Activated CD4-positive, CD25-positive, alpha-beta regulatory T cell treated with anti-CD3 and anti-CD28 coated beads, Interleukin-2, amount 50 U/mL, for 72 hours (primary cell): Measurements from ENCODE around the gene EIF5.

ENCODE experiments used
- DNase-seq: peaks from one replicate; pipeline ENCODE4 v3.0.0; 2021

The EIF5 gene

GRCh38 chr14:103372552-103373304 is 38.7 kb downstream of the EIF5 start:
- peak; percentile 33 for DNase-seq

- no peak for DNase-seq
Measured at GRCh38 chr14:103374121-103374520, 40.1 kb downstream of the EIF5 start.

- DNase-seq: no peak
Measured at GRCh38 chr14:103377522-103378037, 43.5 kb downstream of the EIF5 start.

GRCh38 chr14:103378038-103378854 is 44.2 kb downstream of the EIF5 start:
- no peak for DNase-seq

- no peak for DNase-seq
Measured at GRCh38 chr14:103380719-103381377, 46.8 kb downstream of the EIF5 start.

- DNase-seq: no peak
Measured at GRCh38 chr14:103382376-103382775, 48.3 kb downstream of the EIF5 start.

- peak; percentile 32 for DNase-seq
Measured at GRCh38 chr14:103384450-103385151, 50.6 kb downstream of the EIF5 start.

- DNase-seq: peak; percentile 95
Measured at GRCh38 chr14:103385152-103385928, 51.3 kb downstream of the EIF5 start, which contains the start of gene MARK3. MARK3 (plus strand) TSS chr14:103385415; CDS start chr14:103386030, 615 bp downstream.

- DNase-seq: peak; percentile 54
Measured at GRCh38 chr14:103385929-103386712, 52.1 kb downstream of the EIF5 start.

GRCh38 chr14:103386713-103387329 is 52.8 kb downstream of the EIF5 start:
- DNase-seq: no peak

GRCh38 chr14:103388664-103389063 is 54.6 kb downstream of the EIF5 start:
- DNase-seq: no peak

- no peak for DNase-seq
Measured at GRCh38 chr14:103390605-103391004, 56.6 kb downstream of the EIF5 start.

- DNase-seq: no peak
Measured at GRCh38 chr14:103391048-103391447, 57.0 kb downstream of the EIF5 start.

- DNase-seq: no peak
Measured at GRCh38 chr14:103392106-103392505, 58.1 kb downstream of the EIF5 start.

GRCh38 chr14:103392572-103392971 is 58.5 kb downstream of the EIF5 start:
- no peak for DNase-seq

- DNase-seq: no peak
Measured at GRCh38 chr14:103393070-103393469, 59.0 kb downstream of the EIF5 start.

- DNase-seq: no peak
Measured at GRCh38 chr14:103393676-103394626, 59.9 kb downstream of the EIF5 start.
